Mesenchymal stem cell (in vitro differentiated cells and primary cell): ENCODE data around the gene MTRR.

Source experiments
- DNase-seq: peaks from one replicate; pipeline ENCODE4 v3.0.0-alpha.2; 2013
- H2AFZ ChIP-seq: one replicate; pipeline ENCODE4 v1.6.1; 2013; ENCODE audit warnings: low read depth, mild to moderate bottlenecking, control low read depth, inconsistent platforms, low read length, moderate library complexity
- H2AK5ac ChIP-seq: 2 replicates; pipeline ENCODE4 v1.6.1; 2013; ENCODE audit warnings: low read length, moderate library complexity, mild to moderate bottlenecking, inconsistent platforms; ENCODE audit not compliant: severe bottlenecking
- H2BK120ac ChIP-seq: one replicate; pipeline ENCODE4 v1.6.1; 2013; ENCODE audit warnings: low read depth, mild to moderate bottlenecking, inconsistent platforms, low read length, moderate library complexity
- H2BK12ac ChIP-seq, 2 experiments: one replicate each; pipeline ENCODE4 v1.6.1; 2013; ENCODE audit warnings: inconsistent platforms in 2 of 2, low read length in 2 of 2, mild to moderate bottlenecking in 2 of 2, moderate library complexity in 2 of 2, control low read depth in 1 of 2
- H2BK15ac ChIP-seq: one replicate; pipeline ENCODE4 v1.6.1; 2013; ENCODE audit warnings: mild to moderate bottlenecking, low read depth, inconsistent platforms; ENCODE audit not compliant: poor library complexity, severe bottlenecking
- H2BK5ac ChIP-seq: 2 replicates; pipeline ENCODE4 v1.6.1; 2013; ENCODE audit warnings: low read depth, mild to moderate bottlenecking, low read length, control low read depth, inconsistent platforms; ENCODE audit not compliant: poor library complexity, severe bottlenecking
- H3K14ac ChIP-seq, 2 experiments: one replicate each; pipeline ENCODE4 v1.6.1; 2013; ENCODE audit warnings: inconsistent platforms in 2 of 2, low read length in 2 of 2, control low read depth in 1 of 2, mild to moderate bottlenecking in 1 of 2, moderate library complexity in 1 of 2
- H3K18ac ChIP-seq, 2 experiments: one replicate each; pipeline ENCODE4 v1.6.1; 2013; ENCODE audit warnings: inconsistent platforms in 2 of 2, low read length in 2 of 2, control low read depth in 1 of 2, low read depth in 1 of 2, mild to moderate bottlenecking in 1 of 2
- H3K23ac ChIP-seq, 2 experiments: one replicate each; pipeline ENCODE4 v1.6.1; 2013; ENCODE audit warnings: inconsistent platforms in 2 of 2, low read length in 2 of 2, mild to moderate bottlenecking in 2 of 2, moderate library complexity in 2 of 2, control low read depth in 1 of 2
- H3K27ac ChIP-seq: 2 replicates; pipeline ENCODE4 v1.5.1; 2013; ENCODE audit warnings: mild to moderate bottlenecking, moderate library complexity, low read length, control low read depth, inconsistent platforms; ENCODE audit not compliant: poor library complexity, severe bottlenecking
- H3K27me3 ChIP-seq, 2 experiments: 2 replicates each; pipeline versions ENCODE4 v1.6.1 to v1.7.0; 2013; ENCODE audit warnings: low read length in 2 of 2, mild to moderate bottlenecking in 2 of 2, moderate library complexity in 2 of 2, control low read depth in 1 of 2, inconsistent platforms in 1 of 2; ENCODE audit not compliant: control insufficient read depth in 1 of 2, insufficient read depth in 1 of 2
- H3K36me3 ChIP-seq, 2 experiments: 2 replicates each; pipeline versions ENCODE4 v1.6.1 to v1.7.0; 2013; ENCODE audit warnings: low read length in 2 of 2, control low read depth in 1 of 2, inconsistent platforms in 1 of 2, low read depth in 1 of 2, mild to moderate bottlenecking in 1 of 2; ENCODE audit not compliant: insufficient read depth in 2 of 2, control insufficient read depth in 1 of 2
- H3K4ac ChIP-seq, 2 experiments: one replicate each; pipeline ENCODE4 v1.6.1; 2013; ENCODE audit warnings: inconsistent platforms in 2 of 2, low read length in 2 of 2, mild to moderate bottlenecking in 2 of 2, moderate library complexity in 2 of 2, control low read depth in 1 of 2, low read depth in 1 of 2
- H3K4me1 ChIP-seq: 2 replicates; pipeline ENCODE4 v1.6.1; 2013; ENCODE audit warnings: low read depth, low read length, control low read depth; ENCODE audit not compliant: control insufficient read depth, insufficient read depth
- H3K4me2 ChIP-seq: 2 replicates; pipeline ENCODE4 v1.6.1; 2013; ENCODE audit warnings: low read length, mild to moderate bottlenecking, inconsistent platforms; ENCODE audit not compliant: poor library complexity, severe bottlenecking
- H3K4me3 ChIP-seq, 2 experiments: 2 replicates each; pipeline versions ENCODE4 v1.5.1 to v1.7.0; 2013; ENCODE audit warnings: low read length in 2 of 2, mild to moderate bottlenecking in 2 of 2, control low read depth in 1 of 2, low read depth in 1 of 2; ENCODE audit not compliant: insufficient read depth in 1 of 2
- H3K79me1 ChIP-seq: replicated peaks from 2 replicates; pipeline ENCODE4 v1.6.1; 2013; ENCODE audit warnings: mild to moderate bottlenecking, control low read depth, low read length, inconsistent platforms; ENCODE audit not compliant: poor library complexity, severe bottlenecking
- H3K9ac ChIP-seq: 2 replicates; pipeline ENCODE4 v1.7.0; 2013; ENCODE audit warnings: mild to moderate bottlenecking, low read length, moderate library complexity
- H3K9me3 ChIP-seq: 2 replicates; pipeline ENCODE4 v1.7.0; 2013; ENCODE audit warnings: mild to moderate bottlenecking, low read length; ENCODE audit not compliant: control insufficient read depth
- H4K8ac ChIP-seq: one replicate; pipeline ENCODE4 v1.6.1; 2013; ENCODE audit warnings: inconsistent platforms, mild to moderate bottlenecking, low read length, moderate library complexity
- H4K91ac ChIP-seq: one replicate; pipeline ENCODE4 v1.6.1; 2013; ENCODE audit warnings: mild to moderate bottlenecking, low read length, inconsistent platforms
- WGBS: methylation state at CpG from one replicate; pipeline ENCODE4 v1.1.7; 2013; ENCODE audit warnings: mixed read lengths; 5-methylcytosine and 5-hydroxymethylcytosine counted together

Gene MTRR

GRCh38 chr5:7886849-7887475 lies 18.0 kb downstream of the MTRR start:
- Histone ChIP-seq H4K91ac (no peak overlapping the region), H3K4me1 (no peaks in the 10 kb centered on the region), H3K27me3 (no peaks in the 10 kb centered on the region), H2BK120ac (no peak overlapping the region), H3K79me1 (peaks cover 28% of the 10 kb centered on the region), H3K4me3 (no peak overlapping the region), H2AFZ (no peak overlapping the region), H4K8ac (no peak overlapping the region), H3K9ac (no peak overlapping the region), H3K4me2 (no peak overlapping the region), H3K27ac (peak overlapping the region; percentile 15), H3K4ac (no peak overlapping the region), H2BK5ac (no peak overlapping the region), H3K18ac (no peak overlapping the region), H3K36me3 (peaks cover 25 to 77% of the 10 kb centered on the region in 2 experiments), H3K9me3 (no peaks in the 10 kb centered on the region), H2BK12ac (no peak overlapping the region), H3K23ac (no peak overlapping the region), H2BK15ac (no peak overlapping the region), H2AK5ac (no peak overlapping the region), H3K14ac (no peak overlapping the region)
- DNase-seq = peak; percentile 74
- 64% methylated on average over 3 of the region's 7 CpGs for WGBS

GRCh38 chr5:7888901-7889300 lies 20.0 kb downstream of the MTRR start:
- Histone ChIP-seq H3K27ac (no peak overlapping the region), H3K79me1 (peaks cover 20% of the 10 kb centered on the region), H3K9ac (no peak overlapping the region), H4K8ac (peak overlapping the region; percentile 35), H3K23ac (no peak overlapping the region), H3K4me3 (no peak overlapping the region), H3K9me3 (no peaks in the 10 kb centered on the region), H3K18ac (no peak overlapping the region), H2AK5ac (no peak overlapping the region), H3K14ac (no peak overlapping the region), H3K4me1 (no peaks in the 10 kb centered on the region), H2BK15ac (no peak overlapping the region), H2BK5ac (no peak overlapping the region), H4K91ac (no peak overlapping the region), H3K4me2 (no peak overlapping the region), H2BK120ac (no peak overlapping the region), H3K36me3 (peaks cover 22 to 77% of the 10 kb centered on the region in 2 experiments), H3K4ac (no peak overlapping the region), H2AFZ (no peak overlapping the region), H3K27me3 (no peaks in the 10 kb centered on the region), H2BK12ac (no peak overlapping the region)
- WGBS = 88% methylated on average over 9 of the region's 9 CpGs
- no peak for DNase-seq

GRCh38 chr5:7894439-7894838 lies 25.5 kb downstream of the MTRR start:
- Histone ChIP-seq H3K14ac (no peak overlapping the region), H3K9ac (no peak overlapping the region), H3K4me3 (no peak overlapping the region), H3K27ac (no peak overlapping the region), H3K9me3 (no peaks in the 10 kb centered on the region), H3K79me1 (peaks cover 16% of the 10 kb centered on the region), H3K27me3 (no peaks in the 10 kb centered on the region), H2BK15ac (no peak overlapping the region), H3K4me2 (no peak overlapping the region), H3K4ac (no peak overlapping the region), H2BK12ac (no peak overlapping the region), H3K23ac (no peak overlapping the region), H2AFZ (no peak overlapping the region), H3K18ac (no peak overlapping the region), H4K8ac (no peak overlapping the region), H4K91ac (no peak overlapping the region), H3K4me1 (no peaks in the 10 kb centered on the region), H2BK5ac (no peak overlapping the region), H2BK120ac (no peak overlapping the region), H3K36me3 (peaks cover 31 to 95% of the 10 kb centered on the region in 2 experiments), H2AK5ac (no peak overlapping the region)
- no peak for DNase-seq
- 100% methylated on average over 5 of the region's 5 CpGs for WGBS

GRCh38 chr5:7894860-7895259 lies 25.9 kb downstream of the MTRR start:
- Histone ChIP-seq H3K27ac (no peak overlapping the region), H3K4me2 (no peak overlapping the region), H3K23ac (no peak overlapping the region), H2BK12ac (no peak overlapping the region), H2BK120ac (no peak overlapping the region), H3K9me3 (no peaks in the 10 kb centered on the region), H3K4me3 (no peak overlapping the region), H3K9ac (no peak overlapping the region), H2AK5ac (no peak overlapping the region), H2BK15ac (no peak overlapping the region), H3K79me1 (peaks cover 14% of the 10 kb centered on the region), H2AFZ (no peak overlapping the region), H3K18ac (no peak overlapping the region), H3K14ac (no peak overlapping the region), H3K4ac (no peak overlapping the region), H3K4me1 (no peaks in the 10 kb centered on the region), H4K91ac (no peak overlapping the region), H4K8ac (no peak overlapping the region), H2BK5ac (no peak overlapping the region), H3K27me3 (no peaks in the 10 kb centered on the region), H3K36me3 (peaks cover 31 to 95% of the 10 kb centered on the region in 2 experiments)
- WGBS = no CpG with 5 or more reads among the region's 2 CpGs
- no peak for DNase-seq
